ENCODE measurements around the gene CRYBA1. TPM values are rescaled to one million over a fixed set of nuclear protein-coding genes. Genes with fewer than 3 reads are reported as not detected.

The CRYBA1 gene
- polyA plus RNA-seq, 3 donors: not detected

GRCh38 chr17:29278692-29279091 is 32.0 kb downstream of the CRYBA1 start:
- no peak for DNase-seq (ENCODE audit: low read depth in 3 of 3, low spot score in 2 of 3)

DNA sequence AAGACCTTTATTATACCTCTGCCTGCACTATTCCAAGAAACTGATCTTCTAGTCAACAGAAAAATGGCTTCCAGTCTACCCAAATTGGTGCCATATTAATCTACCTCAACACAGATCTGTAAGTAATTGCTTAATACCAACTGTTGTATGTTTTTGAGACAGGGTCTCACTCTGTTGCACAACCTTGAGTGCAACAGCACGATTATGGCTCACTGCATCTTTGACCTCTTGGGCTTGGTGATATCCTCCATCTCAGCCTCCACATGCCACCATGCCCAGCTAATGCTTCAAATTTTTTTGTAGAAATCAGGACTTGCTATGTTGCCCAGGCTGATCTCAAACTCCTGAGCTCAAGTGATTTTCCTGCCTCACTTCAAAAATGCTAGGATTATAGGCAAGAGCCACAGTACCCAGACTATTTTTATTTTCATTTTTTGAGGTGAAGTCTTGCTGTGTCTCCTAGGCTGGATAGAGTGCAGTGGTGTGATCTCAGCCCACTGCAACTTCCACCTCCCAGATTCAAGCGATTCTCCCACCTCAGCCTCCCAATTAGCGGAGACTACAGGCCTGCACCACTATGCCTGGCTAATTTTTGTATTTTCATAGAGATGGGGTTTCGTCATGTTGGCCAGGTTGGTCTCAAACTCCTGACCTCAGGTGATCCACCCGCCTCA is 32.9 kb downstream of the CRYBA1 start:
- no peak for DNase-seq (ENCODE audit: low read depth in 3 of 3, low spot score in 2 of 3)

DNA sequence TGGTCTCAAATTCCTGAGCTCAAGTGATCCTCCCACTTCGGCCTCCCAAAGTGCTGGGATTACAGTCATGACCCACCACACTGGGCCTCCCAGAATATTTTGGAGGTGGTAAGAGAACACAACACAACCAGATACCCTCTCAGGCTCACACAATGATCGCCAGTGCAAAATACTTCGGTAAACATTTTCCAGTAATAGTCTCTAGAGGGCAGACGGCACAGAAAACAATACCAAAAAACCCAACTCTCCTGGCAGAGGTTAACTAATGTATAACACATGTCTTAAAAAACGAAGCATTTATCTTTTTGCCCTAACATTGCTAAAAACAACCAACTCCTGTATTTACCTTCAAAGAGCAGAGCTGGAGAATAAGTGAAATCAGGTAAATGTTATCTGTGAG is 36.8 kb downstream of the CRYBA1 start:
- DNase-seq (ENCODE audit: low read depth in 3 of 3, low spot score in 2 of 3): no peak

DNA sequence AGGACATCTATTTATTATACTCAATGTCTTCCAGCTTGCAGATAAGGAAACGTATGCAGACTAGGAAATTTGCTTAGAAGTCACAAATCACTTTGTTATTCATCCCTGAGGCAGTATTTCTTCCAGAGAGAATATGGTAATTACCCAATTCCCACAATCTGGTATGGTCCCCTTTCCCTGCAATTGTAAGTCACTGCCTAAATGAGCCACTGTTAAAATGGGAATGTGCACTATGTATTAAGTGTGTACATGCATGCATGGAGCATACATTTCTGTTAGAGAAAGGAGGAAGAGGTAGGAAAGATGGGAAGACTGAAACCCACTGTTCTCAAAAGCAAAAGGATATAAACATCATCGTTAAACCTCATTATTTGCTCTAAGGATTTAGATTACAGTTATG is 37.3 kb downstream of the CRYBA1 start:
- no peak for DNase-seq (ENCODE audit: low read depth in 3 of 3, low spot score in 2 of 3)

DNA sequence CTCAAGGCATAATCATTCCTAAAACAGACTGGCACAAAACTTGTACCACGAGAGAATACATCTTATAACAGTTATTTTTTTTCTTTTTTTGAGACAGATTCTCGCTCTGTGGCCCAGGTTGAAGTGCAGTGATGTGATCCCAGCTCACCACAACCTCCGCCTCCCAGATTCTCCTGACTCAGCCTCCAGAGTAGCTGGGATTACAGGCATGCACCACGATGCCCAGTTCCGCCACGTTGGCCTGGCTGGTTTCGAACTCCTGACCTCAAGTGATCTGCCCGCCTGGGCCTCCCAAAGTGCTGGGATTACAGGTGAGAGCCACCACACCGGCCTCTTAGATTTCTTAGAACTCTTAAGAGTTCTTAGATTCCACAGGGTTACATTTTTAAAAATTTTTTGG is 43.2 kb downstream of the CRYBA1 start:
- no peak for DNase-seq (ENCODE audit: low read depth in 3 of 3, low spot score in 2 of 3)

DNA sequence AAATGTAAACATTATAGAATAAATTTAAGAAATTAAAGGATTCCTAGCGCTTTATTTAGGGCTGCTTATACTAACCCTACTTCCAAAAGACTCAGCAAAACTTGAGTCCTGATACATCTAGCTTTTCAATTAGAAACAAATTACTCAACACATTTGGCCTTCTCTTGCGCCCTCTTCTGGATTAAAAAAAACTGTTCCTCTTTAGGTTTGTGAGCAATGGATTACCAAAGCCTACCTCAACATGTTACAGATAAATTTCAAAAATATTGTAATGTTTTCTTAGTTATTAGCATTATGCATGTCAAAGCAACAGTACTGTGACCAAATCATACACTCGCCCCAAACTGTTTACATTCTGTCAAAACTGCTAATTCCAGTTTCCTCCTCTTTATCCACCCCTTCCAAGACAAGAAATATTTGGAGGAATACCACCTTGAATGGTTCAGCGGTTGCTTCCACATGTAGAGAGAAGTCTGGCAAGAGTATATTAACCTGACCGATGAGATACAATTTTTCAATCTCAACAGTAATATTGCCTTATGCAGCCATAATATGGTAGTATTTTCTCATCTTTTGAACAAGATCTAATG is 44.6 kb downstream of the CRYBA1 start:
- DNase-seq (ENCODE audit: low read depth in 3 of 3, low spot score in 2 of 3): peak in 1 of 3 donors; percentile 67

GRCh38 chr17:29292071-29292991 is 45.7 kb downstream of the CRYBA1 start:
- peak in 1 of 3 donors; percentile 29 for DNase-seq (ENCODE audit: low read depth in 3 of 3, low spot score in 2 of 3)

DNA sequence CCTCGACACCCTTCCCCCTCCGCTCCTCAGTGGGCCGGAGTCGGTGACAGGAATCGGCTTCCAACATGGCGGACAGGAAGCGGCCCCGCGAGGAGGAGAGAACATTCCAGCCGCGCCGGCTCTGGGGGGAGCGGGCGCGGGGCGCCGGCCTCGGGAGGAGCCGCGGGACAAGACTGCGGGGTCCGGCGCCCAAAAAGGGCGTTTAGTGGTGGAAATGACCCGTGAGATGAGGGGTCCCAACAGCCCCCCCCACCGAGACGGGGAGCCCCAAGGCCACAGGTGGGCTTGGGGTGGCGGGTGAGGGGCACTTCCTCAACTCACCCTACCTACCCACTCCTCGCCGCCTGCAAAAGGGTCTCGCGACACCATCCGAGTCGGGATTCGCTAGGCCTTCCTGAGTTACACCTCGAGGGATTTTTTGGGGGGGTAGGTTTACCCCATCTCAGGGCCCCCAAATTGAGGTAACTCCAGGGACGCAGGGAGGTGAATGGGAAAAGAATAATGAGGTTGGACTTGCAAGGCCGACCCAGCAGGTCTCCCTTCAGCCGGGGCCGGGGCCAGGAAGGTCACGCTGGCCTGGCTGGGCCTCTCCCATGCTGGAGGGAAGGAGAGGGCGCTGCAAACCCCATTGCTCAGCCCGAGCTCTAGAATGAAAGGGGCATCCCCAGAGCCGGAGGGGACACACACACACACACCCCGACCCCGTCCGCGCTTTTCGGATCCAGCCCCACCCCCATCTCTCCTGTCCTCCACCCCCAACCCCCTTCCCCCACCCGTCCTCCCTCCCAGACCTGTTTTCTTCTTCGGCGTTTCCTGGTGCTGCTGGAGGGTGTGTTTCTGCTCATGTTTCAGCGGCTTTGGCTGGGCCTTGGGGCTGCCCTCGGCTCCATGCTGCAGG is 46.6 kb downstream of the CRYBA1 start:
- DNase-seq (ENCODE audit: low read depth in 3 of 3, low spot score in 2 of 3): peak in 1 of 3 donors; percentile 26

GRCh38 chr17:29293890-29294579 is 47.4 kb downstream of the CRYBA1 start, which contains the start of gene NUFIP2:
Gene NUFIP2 (minus strand): TSS chr17:29294148. CDS start chr17:29294059, 89 bp downstream.
- peak; percentile 94 to 97 (median 95) for DNase-seq (ENCODE audit: low read depth in 3 of 3, low spot score in 2 of 3)

GRCh38 chr17:29294580-29294900 is 47.9 kb downstream of the CRYBA1 start:
- peak in 1 of 3 donors; percentile 18 for DNase-seq (ENCODE audit: low read depth in 3 of 3, low spot score in 2 of 3)

GRCh38 chr17:29295420-29295819 is 48.8 kb downstream of the CRYBA1 start:
- no peak for DNase-seq (ENCODE audit: low read depth in 3 of 3, low spot score in 2 of 3)

DNA sequence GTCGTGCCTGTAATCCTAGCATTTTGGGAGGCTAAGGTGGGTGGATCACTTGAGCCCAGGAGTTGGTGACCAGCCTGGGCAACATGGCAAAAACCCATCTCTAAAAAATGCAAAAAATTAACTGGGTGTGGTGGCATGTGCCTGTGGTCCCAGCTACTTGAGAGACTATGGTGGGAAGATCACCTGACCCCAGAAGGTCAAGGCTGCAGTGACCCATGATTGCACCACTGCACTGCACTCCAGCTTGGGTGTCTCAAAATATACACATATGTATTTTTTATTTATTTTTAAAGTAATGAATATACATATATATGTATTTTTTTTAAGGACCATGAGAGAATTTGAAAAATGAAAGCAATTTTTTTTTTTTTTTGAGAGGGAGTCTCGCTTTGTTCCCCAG is 52.4 kb downstream of the CRYBA1 start:
- DNase-seq (ENCODE audit: low read depth in 3 of 3, low spot score in 2 of 3): no peak

- no peak for DNase-seq (ENCODE audit: low read depth in 3 of 3, low spot score in 2 of 3)
Observed at GRCh38 chr17:29303386-29303785, 56.7 kb downstream of the CRYBA1 start.

Other genes with a start within 250 kb of the CRYBA1 start
- gene SEZ6, start 240.8 kb upstream of the CRYBA1 start, polyA plus RNA-seq (ENCODE audit: insufficient read length in 3 of 3): under 1 TPM; 0.11 TPM
- gene PIPOX, start 203.7 kb upstream of the CRYBA1 start, polyA plus RNA-seq (ENCODE audit: insufficient read length in 3 of 3): 10 to 100 TPM in 1 of 3 donors, 1 to 10 TPM in 2; 6.5 to 12.7 (median 7.8) TPM
- 10 to 100 TPM; 32.6 to 39.4 (median 36.6) TPM for gene MYO18A, start 66.5 kb upstream of the CRYBA1 start, polyA plus RNA-seq (ENCODE audit: insufficient read length in 3 of 3)
- gene NUFIP2, start 47.3 kb downstream of the CRYBA1 start, polyA plus RNA-seq (ENCODE audit: insufficient read length in 3 of 3): 10 to 100 TPM; 35.5 to 38.0 (median 36.7) TPM
- gene TAOK1, start 143.5 kb downstream of the CRYBA1 start, polyA plus RNA-seq (ENCODE audit: insufficient read length in 3 of 3): 10 to 100 TPM; 45.1 to 52.4 (median 49.1) TPM

All from right renal cortex interstitium (tissue), 3 donors.